HEK293 (cell line): Measurements from ENCODE around the gene METTL26.

Experiments
- GLIS2 ChIP-seq: fragments of 450-650 bp; formaldehyde crosslinking; IDR thresholded peaks from 2 replicates; pipeline ENCODE4 v1.5.1; 2016; ENCODE audit warnings: missing biosample characterization, missing genetic modification characterization
- HIC1 ChIP-seq: fragments of 450-650 bp; formaldehyde crosslinking; IDR thresholded peaks from 2 replicates; pipeline ENCODE4 v1.5.1; 2016; ENCODE audit warnings: missing biosample characterization, missing genetic modification characterization
- MZF1 ChIP-seq: fragments of 450-650 bp; formaldehyde crosslinking; IDR thresholded peaks from 2 replicates; pipeline ENCODE4 v1.5.1; 2017; ENCODE audit warnings: missing biosample characterization, missing genetic modification characterization, borderline replicate concordance
- SP2 ChIP-seq: fragments of 450-650 bp; formaldehyde crosslinking; IDR thresholded peaks from 2 replicates; pipeline ENCODE4 v1.5.1; 2016; ENCODE audit warnings: missing biosample characterization, missing genetic modification characterization
- SP3 ChIP-seq: fragments of 450-650 bp; formaldehyde crosslinking; IDR thresholded peaks from 2 replicates; pipeline ENCODE4 v1.5.1; 2016; ENCODE audit warnings: missing biosample characterization, missing genetic modification characterization
- WT1 ChIP-seq: fragments of 450-650 bp; formaldehyde crosslinking; IDR thresholded peaks from 2 replicates; pipeline ENCODE4 v1.5.1; 2016; ENCODE audit warnings: missing biosample characterization, missing genetic modification characterization
- YY2 ChIP-seq: fragments of 450-650 bp; formaldehyde crosslinking; IDR thresholded peaks from 2 replicates; pipeline ENCODE4 v1.5.1; 2016; ENCODE audit warnings: missing biosample characterization, missing genetic modification characterization
- ZBTB11 ChIP-seq: fragments of 450-650 bp; formaldehyde crosslinking; conservative IDR thresholded peaks from 2 replicates; pipeline ENCODE4 v1.5.1; 2016; ENCODE audit warnings: low read depth, missing biosample characterization, missing genetic modification characterization
- ZBTB49 ChIP-seq: fragments of 450-650 bp; formaldehyde crosslinking; IDR thresholded peaks from 2 replicates; pipeline ENCODE4 v1.5.1; 2016; ENCODE audit warnings: missing biosample characterization, missing genetic modification characterization, low read depth
- ZBTB6 ChIP-seq: fragments of 450-650 bp; formaldehyde crosslinking; IDR thresholded peaks from 2 replicates; pipeline ENCODE4 v1.5.1; 2017; ENCODE audit warnings: missing biosample characterization, missing genetic modification characterization
- ZFHX2 ChIP-seq: fragments of 450-650 bp; formaldehyde crosslinking; conservative IDR thresholded peaks from 2 replicates; pipeline ENCODE4 v1.5.1; 2016; ENCODE audit warnings: missing biosample characterization, missing genetic modification characterization
- ZNF140 ChIP-seq: fragments of 450-650 bp; formaldehyde crosslinking; IDR thresholded peaks from 2 replicates; pipeline ENCODE4 v1.5.1; 2016; ENCODE audit warnings: missing biosample characterization, missing genetic modification characterization
- ZNF24 ChIP-seq: fragments of 450-650 bp; formaldehyde crosslinking; IDR thresholded peaks from 2 replicates; pipeline ENCODE4 v1.5.1; 2016; ENCODE audit warnings: missing biosample characterization, missing genetic modification characterization
- ZNF280C ChIP-seq: fragments of 450-650 bp; formaldehyde crosslinking; IDR thresholded peaks from 2 replicates; pipeline ENCODE4 v1.5.1; 2016; ENCODE audit warnings: missing biosample characterization, missing genetic modification characterization
- ZNF433 ChIP-seq: fragments of 450-650 bp; formaldehyde crosslinking; IDR thresholded peaks from 2 replicates; pipeline ENCODE4 v1.5.1; 2016; ENCODE audit warnings: missing biosample characterization, missing genetic modification characterization, low read depth
- ZNF473 ChIP-seq: fragments of 450-650 bp; formaldehyde crosslinking; IDR thresholded peaks from 2 replicates; pipeline ENCODE4 v1.5.1; 2017; ENCODE audit warnings: missing biosample characterization, missing genetic modification characterization
- ZNF549 ChIP-seq: fragments of 450-650 bp; IDR thresholded peaks from 2 replicates; pipeline ENCODE4 v1.5.1; 2018; ENCODE audit warnings: missing biosample characterization, missing genetic modification characterization, mild to moderate bottlenecking, inconsistent platforms, moderate library complexity
- ZNF747 ChIP-seq: fragments of 450-650 bp; formaldehyde crosslinking; IDR thresholded peaks from 2 replicates; pipeline ENCODE4 v1.5.1; 2016; ENCODE audit warnings: missing biosample characterization, missing genetic modification characterization
- ZXDB ChIP-seq: fragments of 450-650 bp; formaldehyde crosslinking; IDR thresholded peaks from 2 replicates; pipeline ENCODE4 v1.5.1; 2016; ENCODE audit warnings: missing biosample characterization, missing genetic modification characterization

The METTL26 gene

GRCh38 chr16:631808-632358, 4.2 kb downstream of the METTL26 start (continued):
- no peak for TF ChIP-seq HIC1 (tag by site-specific recombination)
- TF ChIP-seq ZBTB11 (tag by site-specific recombination), result no peak
- no peak for TF ChIP-seq ZNF473 (tag by site-specific recombination)
- no peak for TF ChIP-seq ZNF140 (tag by site-specific recombination)
- no peak for TF ChIP-seq ZNF280C
- peak; percentile 66 for TF ChIP-seq ZFHX2
- no peak for TF ChIP-seq ZXDB (tag by site-specific recombination)
- TF ChIP-seq SP2 (tag by site-specific recombination), result peak; percentile 48
- no peak for TF ChIP-seq ZNF549 (tag by site-specific recombination)
- TF ChIP-seq MZF1 (tag by site-specific recombination), result no peak
- no peak for TF ChIP-seq ZBTB6 (tag by site-specific recombination)
- TF ChIP-seq YY2 (tag by site-specific recombination), result no peak
- no peak for TF ChIP-seq ZNF433
- TF ChIP-seq GLIS2 (tag by site-specific recombination), result no peak
- TF ChIP-seq ZNF24 (tag by site-specific recombination), result no peak
- no peak for TF ChIP-seq ZNF747 (tag by site-specific recombination)
- TF ChIP-seq ZBTB49, result no peak
- peak; percentile 68 for TF ChIP-seq WT1 (tag by site-specific recombination)
- peak; percentile 85 for TF ChIP-seq SP3 (tag by site-specific recombination)
- TF ChIP-seq, all 188 proteins: peak for 8
